Measurements from ENCODE around the gene SBNO2. TPM values are rescaled to one million over a fixed set of nuclear protein-coding genes. Genes with fewer than 3 reads are reported as not detected.
"Not testable (repeated sequence)": the region's sequence is repeated elsewhere in the genome, so short reads cannot be mapped to it uniquely, and the experiment has no call there.

The SBNO2 gene
- 20.9 TPM for total RNA-seq

GRCh38 chr19:1173845-1174809, at the start of gene SBNO2:
Gene SBNO2, minus strand, starts transcription at chr19:1174268. Its CDS starts 19,992 bp downstream, at chr19:1154276.
- peak; percentile 93 for DNase-seq

GRCh38 chr19:1223018-1223855, 49.2 kb upstream of the SBNO2 start:
- no peak for DNase-seq

- no peak for DNase-seq
These were observed 48.3 kb upstream of the SBNO2 start for GRCh38 chr19:1222394-1222793.

GRCh38 chr19:1221904-1222255, 47.8 kb upstream of the SBNO2 start:
- no peak for DNase-seq

- peak; percentile 74 for DNase-seq
These were observed 47.2 kb upstream of the SBNO2 start for GRCh38 chr19:1220976-1221903.

- no peak for DNase-seq
These were observed 46.4 kb upstream of the SBNO2 start for GRCh38 chr19:1220477-1220930.

- no peak for DNase-seq
These were observed 45.9 kb upstream of the SBNO2 start for GRCh38 chr19:1219786-1220476.

GRCh38 chr19:1218751-1219567, 44.9 kb upstream of the SBNO2 start:
- DNase-seq: no peak

- DNase-seq: peak; percentile 92
These were observed 43.3 kb upstream of the SBNO2 start for GRCh38 chr19:1217366-1217765.

GRCh38 chr19:1216756-1217155, 42.7 kb upstream of the SBNO2 start:
- DNase-seq: no peak

- DNase-seq: peak; percentile 59
These were observed 41.0 kb upstream of the SBNO2 start for GRCh38 chr19:1214862-1215731.

GRCh38 chr19:1214299-1214861, 40.3 kb upstream of the SBNO2 start:
- no peak for DNase-seq

GRCh38 chr19:1213391-1214286, 39.6 kb upstream of the SBNO2 start:
- peak; percentile 51 for DNase-seq

- no peak for DNase-seq
These were observed 37.6 kb upstream of the SBNO2 start for GRCh38 chr19:1211494-1212234.

- DNase-seq: no peak
These were observed 36.1 kb upstream of the SBNO2 start for GRCh38 chr19:1210227-1210538.

GRCh38 chr19:1208830-1209229, 34.8 kb upstream of the SBNO2 start:
- DNase-seq: not testable (repeated sequence)

GRCh38 chr19:1206864-1207450, 32.9 kb upstream of the SBNO2 start:
- DNase-seq: no peak
